Right cardiac atrium (tissue), 5 donors: ENCODE results near the gene COL10A1. TPM values are rescaled to one million over a fixed set of nuclear protein-coding genes. Genes with fewer than 3 reads are reported as not detected.
A peak's percentile ranks its signal among the peaks of the same experiment; 100 is the strongest.
"Not testable (repeated sequence)": the region's sequence is repeated elsewhere in the genome, so short reads cannot be mapped to it uniquely, and the experiment has no call there.

Experiments used
- ATAC-seq, 2 donors: fragments of 200-7000 bp; cut with Tn5 transposase; one replicate each; pipeline versions ENCODE4 v1.8.0 to v1.9.1; 2020; ENCODE audit warnings: moderate library complexity in 2 of 2, mild to moderate bottlenecking in 1 of 2
- DNase-seq, 3 donors: peaks; one replicate each; pipeline ENCODE4 v3.0.0-alpha.2; 2020
- H3K27ac ChIP-seq: one replicate; pipeline ENCODE4 v1.5.1; 2013; ENCODE audit warnings: mild to moderate bottlenecking, low read length, control low read depth, moderate library complexity
- H3K27me3 ChIP-seq: one replicate; pipeline ENCODE4 v1.6.1; 2013; ENCODE audit not compliant: control insufficient read depth, insufficient read depth
- H3K4me1 ChIP-seq: one replicate; pipeline ENCODE4 v1.6.1; 2013; ENCODE audit warnings: low read length; ENCODE audit not compliant: control insufficient read depth, insufficient read depth
- H3K4me3 ChIP-seq: one replicate; pipeline ENCODE4 v1.5.1; 2013; ENCODE audit warnings: low read length, control low read depth
- H3K9me3 ChIP-seq: one replicate; pipeline ENCODE4 v1.6.1; 2013; ENCODE audit warnings: low read length; ENCODE audit not compliant: control insufficient read depth
- WGBS: extraction: QIAGEN DNeasy Blood & Tissue Kit; methylation state at CpG from one replicate; pipeline ENCODE4 v1.1.7; 2013; 5-methylcytosine and 5-hydroxymethylcytosine counted together
- intact Hi-C, 4 donors: fragments of 100-400 bp; cut with DNase I; formaldehyde crosslinking; loops; one replicate each; pipeline versions ENCODE4 v1.11.0 to v1.14.0; 2022 to 2023
- polyA plus RNA-seq: library from polyadenylated mRNA; stranded (reverse); fragments of 200-250 nt; gene quantifications from one replicate; pipeline ENCODE4 v1.2.3, GENCODE V29; 2013
- total RNA-seq, 4 donors: library from RNA; stranded (reverse); fragmentation: NEBNext Ultra II Directional; extraction: Animal tissue kit (Norgen Biotek cat#: 25700); gene quantifications; one replicate each; pipeline ENCODE4 v1.2.1, GENCODE V29; 2021
- donor health status: healthy with polysubstance abuse.
- donor health status: DM: no; HTN: yes; CAD: no.
- donor health status: DM: no; HTN: no; CAD: no.
- donor health status: DM: no; HTN: yes; CAD: no; lungs with severe emphysema.
- donor health status: DM: yes; HTN: yes; CAD: no.

The COL10A1 gene
- total and polyA plus RNA-seq, 5 donors, result 0.05 TPM; not detected in 4

- H3K27me3 ChIP-seq, result no peaks in the 10 kb centered on the region
- peak; percentile 98 to 99 for ATAC-seq
- peaks cover 8% of the 10 kb centered on the region for H3K4me1 ChIP-seq
- intact Hi-C loops, result loop anchor here in 1 of 4 donors (2.0 kb wide), 1 partner anchor 90 kb away; no protein-coding TSS in a partner anchor
- peak within 1 kb of the TSS; percentile 68 for H3K4me3 ChIP-seq
- peak within 1 kb of the TSS; percentile 96 for H3K27ac ChIP-seq
- under 1% methylated on average over 87 of the region's 87 CpGs for WGBS
- DNase-seq, result peak; percentile 85 to 95 (median 94)
- H3K9me3 ChIP-seq, result no peaks in the 10 kb centered on the region
Observed at GRCh38 chr6:116100419-116101301, 25.3 kb downstream of the COL10A1 start, which contains the start of gene NT5DC1. Gene NT5DC1, plus strand, starts transcription at chr6:116100853. Its CDS starts 78 bp downstream, at chr6:116100931.

- Histone ChIP-seq H3K27ac (no peak overlapping the region), H3K27me3 (no peaks in the 10 kb centered on the region), H3K9me3 (no peaks in the 10 kb centered on the region), H3K4me3 (no peak overlapping the region), H3K4me1 (peaks cover 10% of the 10 kb centered on the region)
- DNase-seq (no peak), ATAC-seq (no peak)
- intact Hi-C loops, result loop anchor here in 2 of 4 donors (5.0 kb wide), 1 partner anchor 87 kb away; no protein-coding TSS in a partner anchor
- WGBS, result 83% methylated on average over 1 of the region's 1 CpG
Observed at GRCh38 chr6:116099036-116099435, 26.9 kb downstream of the COL10A1 start.

- H3K27ac ChIP-seq, result no peak overlapping the region
- intact Hi-C loops, result loop anchor here in 2 of 4 donors (5.0 kb wide), 1 partner anchor 85 kb away; no protein-coding TSS in a partner anchor
- DNase-seq (no peak), ATAC-seq (no peak)
- H3K4me3 ChIP-seq, result no peak overlapping the region
- H3K4me1 ChIP-seq, result peaks cover 6% of the 10 kb centered on the region
- 31% methylated on average over 2 of the region's 2 CpGs for WGBS
- no peaks in the 10 kb centered on the region for H3K9me3 ChIP-seq
- no peaks in the 10 kb centered on the region for H3K27me3 ChIP-seq
Observed at GRCh38 chr6:116096979-116097816, 28.7 kb downstream of the COL10A1 start.

- H3K27ac ChIP-seq, DNase-seq, H3K9me3 ChIP-seq, H3K4me3 ChIP-seq, H3K4me1 ChIP-seq, H3K27me3 ChIP-seq, ATAC-seq: not testable (repeated sequence)
- intact Hi-C loops, result loop anchor here in 2 of 4 donors (5.0 kb wide), 1 partner anchor 84 kb away; no protein-coding TSS in a partner anchor
- 90% methylated on average over 9 of the region's 9 CpGs for WGBS
Observed at GRCh38 chr6:116096048-116096759, 29.7 kb downstream of the COL10A1 start.

DNA sequence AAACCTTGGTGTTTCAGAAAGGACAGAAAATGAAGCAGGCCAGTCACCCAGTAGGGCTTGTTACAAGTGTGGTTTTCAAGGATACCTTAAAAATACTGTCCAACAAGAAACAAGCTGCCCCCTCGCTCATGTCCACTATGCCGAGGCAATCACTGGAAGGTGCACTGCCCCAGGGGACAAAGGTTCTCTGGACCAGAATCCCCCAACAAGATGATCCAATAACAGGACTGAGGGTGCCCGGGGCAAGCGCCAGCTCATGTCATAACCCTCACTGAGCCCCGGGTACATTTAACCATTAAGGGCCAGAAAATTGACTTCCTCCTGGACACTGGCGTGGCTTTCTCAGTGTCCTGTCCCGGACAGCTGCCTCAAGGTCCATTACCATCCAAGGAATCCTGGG is 31.9 kb downstream of the COL10A1 start:
- no peak for ATAC-seq
- intact Hi-C loops, result no loop called here
- Histone ChIP-seq H3K9me3 (no peaks in the 10 kb centered on the region), H3K4me1 (peaks cover 3% of the 10 kb centered on the region), H3K4me3 (no peak overlapping the region), H3K27ac (no peak overlapping the region), H3K27me3 (no peaks in the 10 kb centered on the region)
- WGBS, result 94% methylated on average over 7 of the region's 7 CpGs
- DNase-seq, result no peak

DNA sequence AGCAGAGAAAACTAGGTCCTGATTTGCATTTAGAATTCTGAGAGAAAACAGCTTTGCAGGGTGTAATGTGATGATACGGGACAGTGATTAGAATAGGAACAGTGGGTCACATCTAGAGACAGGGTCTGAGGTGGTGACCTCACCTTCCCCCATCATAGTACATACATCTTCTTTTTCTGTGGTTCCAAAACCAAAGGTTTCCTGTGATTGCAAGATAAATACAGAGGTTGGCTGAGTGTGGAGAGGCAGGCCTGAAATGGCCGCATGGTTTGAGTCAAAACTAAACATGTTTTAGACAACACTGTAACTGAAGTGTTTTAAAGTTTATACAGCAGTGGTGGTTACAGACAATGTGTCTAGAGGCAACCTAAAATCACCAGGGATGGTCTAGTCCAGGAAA is 35.7 kb downstream of the COL10A1 start:
- Histone ChIP-seq H3K27me3 (no peaks in the 10 kb centered on the region), H3K4me3 (no peak overlapping the region), H3K4me1 (peaks cover 3% of the 10 kb centered on the region), H3K9me3 (no peaks in the 10 kb centered on the region), H3K27ac (no peak overlapping the region)
- intact Hi-C loops, result no loop called here
- DNase-seq (no peak), ATAC-seq (no peak)
- WGBS, result 89% methylated on average over 2 of the region's 2 CpGs

DNA sequence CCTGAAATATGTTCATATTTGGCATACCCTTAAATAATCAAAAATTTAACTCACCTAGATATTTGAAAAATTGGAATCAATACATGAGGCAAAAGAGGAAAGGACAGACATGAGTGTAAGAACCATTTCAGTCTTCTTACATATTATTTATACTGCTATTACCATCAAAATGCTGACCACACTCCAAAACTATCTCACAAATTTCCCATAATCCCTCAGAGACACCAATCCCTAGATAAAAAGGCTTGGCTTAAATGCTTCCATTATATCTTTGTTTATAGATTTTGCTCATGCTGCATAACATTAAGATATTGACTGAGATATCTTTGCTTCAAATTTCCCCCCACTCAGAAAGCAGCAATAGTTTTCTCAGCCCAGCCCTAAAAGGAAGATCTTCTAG is 37.0 kb downstream of the COL10A1 start:
- DNase-seq (no peak), ATAC-seq (no peak)
- H3K27me3 ChIP-seq, result no peaks in the 10 kb centered on the region
- H3K4me1 ChIP-seq, result no peaks in the 10 kb centered on the region
- H3K9me3 ChIP-seq, result no peaks in the 10 kb centered on the region
- no peak overlapping the region for H3K4me3 ChIP-seq
- H3K27ac ChIP-seq, result no peak overlapping the region
- intact Hi-C loops, result no loop called here

- Histone ChIP-seq H3K4me1 (no peaks in the 10 kb centered on the region), H3K4me3 (no peak overlapping the region), H3K9me3 (no peaks in the 10 kb centered on the region), H3K27ac (no peak overlapping the region), H3K27me3 (no peaks in the 10 kb centered on the region)
- no peak for ATAC-seq
- intact Hi-C loops, result no loop called here
- no peak for DNase-seq
- 65% methylated on average over 4 of the region's 4 CpGs for WGBS
Observed at GRCh38 chr6:116087437-116088027, 38.4 kb downstream of the COL10A1 start.

GRCh38 chr6:116084284-116084683 is 41.6 kb downstream of the COL10A1 start:
- intact Hi-C loops, result no loop called here
- H3K9me3 ChIP-seq, result no peaks in the 10 kb centered on the region
- H3K27me3 ChIP-seq, result no peaks in the 10 kb centered on the region
- H3K4me3 ChIP-seq, result no peak overlapping the region
- no peak for ATAC-seq
- H3K27ac ChIP-seq, result no peak overlapping the region
- no peaks in the 10 kb centered on the region for H3K4me1 ChIP-seq
- WGBS, result 68% methylated on average over 2 of the region's 2 CpGs
- no peak for DNase-seq

DNA sequence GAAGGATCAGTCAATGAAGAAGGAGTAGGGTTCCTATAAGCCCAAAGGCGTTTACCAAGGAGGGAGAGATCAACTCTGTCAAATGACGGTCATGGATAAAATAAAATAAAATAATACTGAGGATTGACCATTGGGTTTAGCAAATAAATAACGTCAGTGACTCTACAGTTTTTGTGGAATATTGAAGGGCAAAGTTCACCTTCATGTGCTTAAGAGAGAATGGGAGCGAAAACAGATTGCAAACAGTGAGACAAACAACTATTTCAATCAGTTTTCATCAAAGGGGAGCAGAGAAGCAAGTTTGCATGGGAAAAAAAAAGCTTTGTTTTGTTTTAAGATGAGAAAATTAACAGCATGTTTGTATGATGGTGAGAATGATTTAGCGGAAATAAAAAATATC is 42.9 kb downstream of the COL10A1 start:
- Histone ChIP-seq H3K27ac (no peak overlapping the region), H3K4me1 (no peaks in the 10 kb centered on the region), H3K9me3 (no peaks in the 10 kb centered on the region), H3K27me3 (no peaks in the 10 kb centered on the region), H3K4me3 (no peak overlapping the region)
- intact Hi-C loops, result no loop called here
- 90% methylated on average over 5 of the region's 5 CpGs for WGBS
- ATAC-seq, result no peak
- DNase-seq, result no peak
